Posterior vena cava (tissue), 2 donors: ENCODE measurements around the gene NELFB. TPM values are rescaled to one million over a fixed set of nuclear protein-coding genes. Genes with fewer than 3 reads are reported as not detected.

Experiments
- DNase-seq: peaks from one replicate; pipeline ENCODE4 v3.0.0-alpha.2; 2020; ENCODE audit warnings: low spot score
- intact Hi-C, 2 donors: fragments of 100-400 bp; cut with DNase I; formaldehyde crosslinking; loops; one replicate each; pipeline versions ENCODE4 v1.14.1 to v1.14.2; 2022 to 2023
- total RNA-seq, 2 donors: library from RNA; stranded (reverse); fragmentation: NEBNext Ultra II Directional; extraction: Animal tissue kit (Norgen Biotek cat#: 25700); gene quantifications; one replicate each; pipeline ENCODE4 v1.2.1, GENCODE V29; 2021
- donor health status: DM: yes; HTN: yes; CAD: no.
- donor health status: DM: yes; HTN: yes; CAD: no.

Gene NELFB
- total RNA-seq, 2 donors from 2014 or later: 33.3 to 36.7 TPM

- intact Hi-C loops: loop anchor here in 1 of 2 donors (5.0 kb wide), 1 partner anchor 100 kb away; no protein-coding TSS in a partner anchor
- DNase-seq: peak; percentile 82
Observed at GRCh38 chr9:137306850-137307254, 51.7 kb downstream of the NELFB start.

- intact Hi-C loops: loop anchor here in 1 of 2 donors (5.0 kb wide), 1 partner anchor 100 kb away; no protein-coding TSS in a partner anchor
- peak; percentile 85 for DNase-seq
Observed at GRCh38 chr9:137307255-137308056, 52.3 kb downstream of the NELFB start.

- no peak for DNase-seq
- intact Hi-C loops: loop anchor here in 1 of 2 donors (5.0 kb wide), 1 partner anchor 99 kb away; no protein-coding TSS in a partner anchor
Observed at GRCh38 chr9:137308057-137308619, 53.0 kb downstream of the NELFB start.

GRCh38 chr9:137309368-137310188 lies 54.5 kb downstream of the NELFB start:
- DNase-seq: no peak
- intact Hi-C loops: loop anchor here in 1 of 2 donors (5.0 kb wide), 1 partner anchor 98 kb away; no protein-coding TSS in a partner anchor

- intact Hi-C loops: no loop called here
- DNase-seq: peak; percentile 69
Observed at GRCh38 chr9:137310189-137311052, 55.3 kb downstream of the NELFB start.

GRCh38 chr9:137311171-137311985 lies 56.3 kb downstream of the NELFB start:
- peak; percentile 75 for DNase-seq
- intact Hi-C loops: no loop called here

GRCh38 chr9:137311986-137312851 lies 57.1 kb downstream of the NELFB start:
- intact Hi-C loops: no loop called here
- peak; percentile 71 for DNase-seq

- intact Hi-C loops: no loop called here
- peak; percentile 72 for DNase-seq
Observed at GRCh38 chr9:137312852-137313325, 57.8 kb downstream of the NELFB start.

GRCh38 chr9:137313326-137313936 lies 58.3 kb downstream of the NELFB start:
- peak; percentile 66 for DNase-seq
- intact Hi-C loops: no loop called here

- intact Hi-C loops: no loop called here
- DNase-seq: peak; percentile 73
Observed at GRCh38 chr9:137313956-137314560, 58.9 kb downstream of the NELFB start.

- intact Hi-C loops: no loop called here
- DNase-seq: peak; percentile 79
Observed at GRCh38 chr9:137314561-137315560, 59.7 kb downstream of the NELFB start.

- intact Hi-C loops: no loop called here
- DNase-seq: peak; percentile 61
Observed at GRCh38 chr9:137315581-137316011, 60.5 kb downstream of the NELFB start.

GRCh38 chr9:137316012-137316981 lies 61.2 kb downstream of the NELFB start:
- DNase-seq: peak; percentile 79
- intact Hi-C loops: no loop called here
